Activated B cell treated with CpG ODN at 0.5 μM for 24 hours (primary cell): ENCODE measurements around the gene PGGT1B. TPM values are rescaled to one million over a fixed set of nuclear protein-coding genes. Genes with fewer than 3 reads are reported as not detected.

Experiments
- ATAC-seq: fragments of 200-7000 bp; cut with Tn5 transposase; one replicate; pipeline ENCODE4 v1.10.0; 2021; ENCODE audit warnings: low read depth, mild to moderate bottlenecking, moderate library complexity
- CTCF ChIA-PET: fragments of 350-600 bp; sonication (Branson Sonifier 250); formaldehyde crosslinking; loops from one replicate; lab custom pipeline; 2021; ENCODE audit warnings: antibody characterized with exemption; lab: Charles Lee
- POLR2A ChIA-PET: fragments of 350-600 bp; sonication (Branson Sonifier 250); formaldehyde crosslinking; loops from one replicate; lab custom pipeline; 2021; ENCODE audit warnings: antibody characterized with exemption; lab: Charles Lee
- DNase-seq: peaks from one replicate; pipeline ENCODE4 v3.0.0; 2022
- H3K27ac Mint-ChIP-seq: one replicate; pipeline ENCODE4 v1.8.0; 2020; ENCODE audit warnings: mixed read lengths
- H3K27me3 Mint-ChIP-seq: one replicate; pipeline ENCODE4 v1.8.0; 2021; ENCODE audit warnings: mixed read lengths
- H3K36me3 Mint-ChIP-seq: one replicate; pipeline ENCODE4 v1.8.0; 2021; ENCODE audit warnings: low read depth, mixed read lengths
- H3K4me1 Mint-ChIP-seq: one replicate; pipeline ENCODE4 v1.8.0; 2021; ENCODE audit warnings: mixed read lengths
- H3K4me3 Mint-ChIP-seq: one replicate; pipeline ENCODE4 v1.8.0; 2020; ENCODE audit warnings: mild to moderate bottlenecking, mixed read lengths
- H3K9me3 Mint-ChIP-seq: one replicate; pipeline ENCODE4 v1.8.0; 2020; ENCODE audit warnings: mixed read lengths
- intact Hi-C: fragments of 100-400 bp; cut with micrococcal nuclease; formaldehyde crosslinking; loops from one replicate; pipeline ENCODE4 v1.15.1; 2024
- total RNA-seq: library from RNA; stranded (reverse); gene quantifications from 2 replicates; pipeline ENCODE4 v1.2.3, GENCODE V29; 2022
- TF ChIP-seq, protein P1 (sequence below): fragments of 200-600 bp; IDR thresholded peaks from one replicate; pipeline ENCODE4 v1.8.0; 2022; ENCODE audit warnings: antibody characterized with exemption, mild to moderate bottlenecking

Gene PGGT1B
- total RNA-seq, 1 donor from 2014 or later: 52.1 TPM

DNA sequence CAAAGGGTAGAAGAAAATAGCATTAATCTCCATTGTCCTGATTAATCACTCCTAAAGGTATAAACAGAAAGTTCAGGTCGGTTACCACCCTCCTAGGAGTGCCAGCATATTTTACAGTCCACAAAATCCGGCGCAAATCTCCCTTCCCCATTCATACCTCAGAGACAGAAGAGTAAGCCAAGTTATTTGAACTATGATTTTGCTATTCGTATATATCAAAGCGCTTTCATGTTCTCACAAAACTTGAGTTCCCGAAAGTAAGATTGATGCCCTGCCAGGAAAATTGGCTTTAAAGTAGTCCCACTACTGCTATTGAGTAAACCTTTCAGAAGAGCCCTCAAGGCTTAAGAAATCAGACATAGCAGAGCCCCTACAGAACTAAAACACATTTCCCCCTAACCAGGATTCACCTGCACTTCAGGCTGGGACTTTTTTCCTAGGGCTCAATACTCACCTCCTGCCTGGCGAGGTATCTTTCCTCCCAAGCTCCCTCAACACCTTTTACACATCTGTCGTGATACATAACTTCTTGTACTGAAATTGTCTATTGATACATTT, 71.1 kb downstream of the PGGT1B start:
- Mint-ChIP-seq H3K27ac (no peak overlapping the region), H3K36me3 (peaks cover 2% of the 10 kb centered on the region), H3K27me3 (peaks cover 2% of the 10 kb centered on the region), H3K4me3 (no peak overlapping the region), H3K9me3 (no peaks in the 10 kb centered on the region), H3K4me1 (no peaks in the 10 kb centered on the region)
- POLR2A ChIA-PET: interaction anchor here (1.1 kb wide), 1 partner anchor 18 kb away, joined by 3 read pairs; no protein-coding TSS in a partner anchor
- CTCF ChIA-PET: no interaction called here
- TF ChIP-seq, protein P1, sequence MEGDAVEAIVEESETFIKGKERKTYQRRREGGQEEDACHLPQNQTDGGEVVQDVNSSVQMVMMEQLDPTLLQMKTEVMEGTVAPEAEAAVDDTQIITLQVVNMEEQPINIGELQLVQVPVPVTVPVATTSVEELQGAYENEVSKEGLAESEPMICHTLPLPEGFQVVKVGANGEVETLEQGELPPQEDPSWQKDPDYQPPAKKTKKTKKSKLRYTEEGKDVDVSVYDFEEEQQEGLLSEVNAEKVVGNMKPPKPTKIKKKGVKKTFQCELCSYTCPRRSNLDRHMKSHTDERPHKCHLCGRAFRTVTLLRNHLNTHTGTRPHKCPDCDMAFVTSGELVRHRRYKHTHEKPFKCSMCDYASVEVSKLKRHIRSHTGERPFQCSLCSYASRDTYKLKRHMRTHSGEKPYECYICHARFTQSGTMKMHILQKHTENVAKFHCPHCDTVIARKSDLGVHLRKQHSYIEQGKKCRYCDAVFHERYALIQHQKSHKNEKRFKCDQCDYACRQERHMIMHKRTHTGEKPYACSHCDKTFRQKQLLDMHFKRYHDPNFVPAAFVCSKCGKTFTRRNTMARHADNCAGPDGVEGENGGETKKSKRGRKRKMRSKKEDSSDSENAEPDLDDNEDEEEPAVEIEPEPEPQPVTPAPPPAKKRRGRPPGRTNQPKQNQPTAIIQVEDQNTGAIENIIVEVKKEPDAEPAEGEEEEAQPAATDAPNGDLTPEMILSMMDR: no peak
- intact Hi-C loops: no loop called here
- DNase-seq (no peak), ATAC-seq (no peak)

- H3K4me3 Mint-ChIP-seq: no peak overlapping the region
Measured at GRCh38 chr5:115190388-115190787, 72.3 kb downstream of the PGGT1B start.

GRCh38 chr5:115189866-115190265, 72.8 kb downstream of the PGGT1B start:
- ChIA-PET CTCF (no interaction called here), POLR2A (no interaction called here)
- no peaks in the 10 kb centered on the region for H3K9me3 Mint-ChIP-seq
- DNase-seq (no peak), ATAC-seq (no peak)
- TF ChIP-seq, protein P1: no peak
- intact Hi-C loops: no loop called here
- H3K27ac Mint-ChIP-seq: no peak overlapping the region
- H3K36me3 Mint-ChIP-seq: peaks cover 2% of the 10 kb centered on the region
- no peak overlapping the region for H3K4me3 Mint-ChIP-seq
- no peaks in the 10 kb centered on the region for H3K4me1 Mint-ChIP-seq
- peaks cover 8% of the 10 kb centered on the region for H3K27me3 Mint-ChIP-seq

More at GRCh38 chr5:115190388-115190787, 72.3 kb downstream of the PGGT1B start:
- intact Hi-C loops: no loop called here
- H3K9me3 Mint-ChIP-seq: no peaks in the 10 kb centered on the region
- POLR2A ChIA-PET: no interaction called here
- peaks cover 5% of the 10 kb centered on the region for H3K27me3 Mint-ChIP-seq
- no peak overlapping the region for H3K27ac Mint-ChIP-seq
- H3K36me3 Mint-ChIP-seq: peaks cover 2% of the 10 kb centered on the region
- CTCF ChIA-PET: no interaction called here
- H3K4me1 Mint-ChIP-seq: no peaks in the 10 kb centered on the region
- no peak for DNase-seq
- TF ChIP-seq, protein P1: no peak
- ATAC-seq: no peak

- CTCF ChIA-PET: interaction anchor here (0.8 kb wide), 1 partner anchor 8 kb away, joined by 3 read pairs; no protein-coding TSS in a partner anchor
- Mint-ChIP-seq H3K9me3 (no peaks in the 10 kb centered on the region), H3K27me3 (peaks cover 27% of the 10 kb centered on the region), H3K4me1 (no peaks in the 10 kb centered on the region), H3K27ac (no peak overlapping the region), H3K36me3 (no peaks in the 10 kb centered on the region), H3K4me3 (no peak overlapping the region)
- TF ChIP-seq, protein P1: no peak
- DNase-seq (no peak), ATAC-seq (no peak)
- intact Hi-C loops: no loop called here
- POLR2A ChIA-PET: no interaction called here
Measured at GRCh38 chr5:115186794-115187193, 75.9 kb downstream of the PGGT1B start.

GRCh38 chr5:115184770-115185169, 77.9 kb downstream of the PGGT1B start:
- H3K9me3 Mint-ChIP-seq: no peaks in the 10 kb centered on the region

More at GRCh38 chr5:115184770-115185169, 77.9 kb downstream of the PGGT1B start:
- Mint-ChIP-seq H3K36me3 (no peaks in the 10 kb centered on the region), H3K27me3 (peaks cover 45% of the 10 kb centered on the region), H3K4me1 (peaks cover 7% of the 10 kb centered on the region), H3K4me3 (no peak overlapping the region), H3K27ac (no peak overlapping the region)
- no peak for DNase-seq
- intact Hi-C loops: no loop called here
- POLR2A ChIA-PET: no interaction called here
- ATAC-seq: no peak
- TF ChIP-seq, protein P1: no peak
- CTCF ChIA-PET: no interaction called here
